PC-3 (cell line): ENCODE results near the gene ACTL9. TPM values are rescaled to one million over a fixed set of nuclear protein-coding genes. Genes with fewer than 3 reads are reported as not detected.
A peak's percentile ranks its signal among the peaks of the same experiment; 100 is the strongest.

Experiments
- ATAC-seq: fragments of 200-7000 bp; cut with Tn5 transposase; 2 replicates; pipeline ENCODE4 v1.9.1; 2020; ENCODE audit warnings: mild to moderate bottlenecking, moderate library complexity
- BruUV-seq: library from RNA; stranded (reverse); fragments of 400-500 nt; replicated peaks from 2 replicates; lab custom pipeline; 2021; lab: Mats Ljungman, UMichigan
- CTCF ChIA-PET: fragments of 300-600 bp; sonication (Branson Sonifier 250); formaldehyde crosslinking; loops from one replicate; lab custom pipeline; 2022; ENCODE audit warnings: antibody characterized with exemption; lab: Charles Lee
- POLR2A ChIA-PET: fragments of 300-600 bp; sonication (Branson Sonifier 250); formaldehyde crosslinking; loops from one replicate; lab custom pipeline; 2022; ENCODE audit warnings: antibody characterized with exemption; ENCODE audit not compliant: unreplicated experiment; lab: Charles Lee
- DNase-seq: peaks from one replicate; pipeline ENCODE4 v3.0.0-alpha.2; 2015
- H2AFZ ChIP-seq: fragments of 300-600 bp; sonication (generic); 2 replicates; pipeline ENCODE4 v1.6.0; 2016; ENCODE audit warnings: antibody characterized with exemption, low read length
- H3F3A ChIP-seq: fragments of 300-600 bp; sonication (generic); one replicate; pipeline ENCODE4 v1.6.0; 2017; ENCODE audit warnings: antibody characterized with exemption, low read length, control low read depth, mild to moderate bottlenecking; ENCODE audit not compliant: unreplicated experiment
- H3K27ac ChIP-seq: fragments of 300-600 bp; sonication (generic); 2 replicates; pipeline ENCODE4 v1.5.1; 2016; ENCODE audit warnings: mild to moderate bottlenecking, low read length
- H3K27me3 ChIP-seq: fragments of 300-600 bp; sonication (generic); 2 replicates; pipeline ENCODE4 v1.6.1; 2016; ENCODE audit warnings: low read length, mixed read lengths
- H3K36me3 ChIP-seq: fragments of 300-600 bp; sonication (generic); 2 replicates; pipeline ENCODE4 v1.6.1; 2016; ENCODE audit warnings: low read depth, mixed run types, low read length, mixed read lengths
- H3K4me1 ChIP-seq: fragments of 300-600 bp; sonication (generic); 2 replicates; pipeline ENCODE4 v1.5.1; 2016; ENCODE audit warnings: low read length; ENCODE audit not compliant: insufficient read depth
- H3K4me2 ChIP-seq: fragments of 300-600 bp; sonication (generic); 2 replicates; pipeline ENCODE4 v1.6.0; 2016; ENCODE audit warnings: low read length
- H3K4me3 ChIP-seq: fragments of 300-600 bp; sonication (generic); 2 replicates; pipeline ENCODE4 v1.5.1; 2016; ENCODE audit warnings: mild to moderate bottlenecking, low read length, mixed read lengths
- H3K79me2 ChIP-seq: fragments of 300-600 bp; sonication (generic); 2 replicates; pipeline ENCODE4 v1.6.1; 2017; ENCODE audit warnings: low read length, mixed read lengths
- H3K9ac ChIP-seq: fragments of 300-600 bp; sonication (generic); 2 replicates; pipeline ENCODE4 v1.6.0; 2016; ENCODE audit warnings: mild to moderate bottlenecking, low read length
- H3K9me2 ChIP-seq: fragments of 300-600 bp; sonication (generic); replicated peaks from 2 replicates; pipeline ENCODE4 v1.6.1; 2016; ENCODE audit warnings: mixed run types, low read length, mixed read lengths
- H3K9me3 ChIP-seq: fragments of 300-600 bp; sonication (generic); 2 replicates; pipeline ENCODE4 v1.6.1; 2016; ENCODE audit warnings: low read length, mixed read lengths
- H4K20me1 ChIP-seq: fragments of 300-600 bp; sonication (generic); 2 replicates; pipeline ENCODE4 v1.6.1; 2016; ENCODE audit warnings: low read length, mixed read lengths
- EZH2 ChIP-seq: fragments of 300-600 bp; sonication (generic); IDR thresholded peaks from one replicate; pipeline ENCODE4 v1.6.1; 2017; ENCODE audit warnings: antibody characterized with exemption, mild to moderate bottlenecking, low read length; ENCODE audit not compliant: unreplicated experiment
- EZH2phosphoT487 ChIP-seq: fragments of 300-600 bp; sonication (generic); IDR thresholded peaks from 2 replicates; pipeline ENCODE4 v1.6.1; 2018; ENCODE audit warnings: mild to moderate bottlenecking, antibody characterized with exemption, low read length, borderline replicate concordance
- intact Hi-C: fragments of 100-400 bp; cut with micrococcal nuclease; formaldehyde crosslinking; loops from 2 replicates; pipeline ENCODE4 v1.9.0; 2023
- total RNA-seq: library from RNA; depleted of rRNA; stranded (reverse); fragments of >200 nt; gene quantifications from 2 replicates; pipeline ENCODE4 v1.2.3, GENCODE V29; 2014
- TF ChIP-seq, protein P1 (sequence below): fragments of 300-600 bp; sonication (generic); conservative IDR thresholded peaks from 2 replicates; pipeline ENCODE4 v1.5.1; 2017; ENCODE audit warnings: antibody characterized with exemption, low read depth, mild to moderate bottlenecking, low read length

Gene ACTL9
- total RNA-seq, 1 experiment from 2014 or later = not detected

GRCh38 chr19:8682931-8683330 lies 15.7 kb downstream of the ACTL9 start:
- intact Hi-C loops = no loop called here
- H3K27ac ChIP-seq = no peak overlapping the region
- no peaks in the 10 kb centered on the region for H3K9me2 ChIP-seq
- ChIA-PET POLR2A (no interaction called here), CTCF (no interaction called here)
- H4K20me1 ChIP-seq = no peaks in the 10 kb centered on the region
- no peak overlapping the region for H3K4me2 ChIP-seq
- DNase-seq = no peak
- TF ChIP-seq EZH2phosphoT487 = no peak
- TF ChIP-seq EZH2 = no peak
- TF ChIP-seq, protein P1, sequence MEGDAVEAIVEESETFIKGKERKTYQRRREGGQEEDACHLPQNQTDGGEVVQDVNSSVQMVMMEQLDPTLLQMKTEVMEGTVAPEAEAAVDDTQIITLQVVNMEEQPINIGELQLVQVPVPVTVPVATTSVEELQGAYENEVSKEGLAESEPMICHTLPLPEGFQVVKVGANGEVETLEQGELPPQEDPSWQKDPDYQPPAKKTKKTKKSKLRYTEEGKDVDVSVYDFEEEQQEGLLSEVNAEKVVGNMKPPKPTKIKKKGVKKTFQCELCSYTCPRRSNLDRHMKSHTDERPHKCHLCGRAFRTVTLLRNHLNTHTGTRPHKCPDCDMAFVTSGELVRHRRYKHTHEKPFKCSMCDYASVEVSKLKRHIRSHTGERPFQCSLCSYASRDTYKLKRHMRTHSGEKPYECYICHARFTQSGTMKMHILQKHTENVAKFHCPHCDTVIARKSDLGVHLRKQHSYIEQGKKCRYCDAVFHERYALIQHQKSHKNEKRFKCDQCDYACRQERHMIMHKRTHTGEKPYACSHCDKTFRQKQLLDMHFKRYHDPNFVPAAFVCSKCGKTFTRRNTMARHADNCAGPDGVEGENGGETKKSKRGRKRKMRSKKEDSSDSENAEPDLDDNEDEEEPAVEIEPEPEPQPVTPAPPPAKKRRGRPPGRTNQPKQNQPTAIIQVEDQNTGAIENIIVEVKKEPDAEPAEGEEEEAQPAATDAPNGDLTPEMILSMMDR = no peak
- H3F3A ChIP-seq = no peaks in the 10 kb centered on the region
- H3K27me3 ChIP-seq = peaks cover 11% of the 10 kb centered on the region; the same call in 1 of the 2 replicates
- ATAC-seq = no peak
- H3K9ac ChIP-seq = no peak overlapping the region
- H3K4me3 ChIP-seq = no peak overlapping the region
- H2AFZ ChIP-seq = no peak overlapping the region
- H3K4me1 ChIP-seq = no peaks in the 10 kb centered on the region
- H3K36me3 ChIP-seq = no peaks in the 10 kb centered on the region
- H3K9me3 ChIP-seq = no peaks in the 10 kb centered on the region
- H3K79me2 ChIP-seq = no peaks in the 10 kb centered on the region
- no TSS peak for BruUV-seq

DNA sequence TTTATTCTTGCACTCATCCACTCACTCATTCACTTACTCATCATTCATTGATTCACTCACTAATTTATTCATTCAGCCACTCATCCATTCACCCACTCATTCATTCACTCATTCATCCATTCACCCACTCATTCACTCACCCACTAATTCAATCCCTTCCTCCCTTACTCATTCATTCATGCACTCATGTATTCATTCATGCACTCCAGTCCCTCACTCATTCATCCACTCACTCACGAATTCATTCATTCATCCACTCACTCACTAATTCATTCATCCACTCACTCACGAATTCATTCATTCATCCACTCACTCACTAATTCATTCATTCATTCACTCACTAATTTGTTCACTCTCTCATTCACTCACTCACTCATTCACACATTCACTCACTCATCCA lies 16.1 kb downstream of the ACTL9 start:
- TF ChIP-seq, protein P1 = no peak
- no peak for TF ChIP-seq EZH2phosphoT487
- peaks cover 11% of the 10 kb centered on the region; the same call in 1 of the 2 replicates for H3K27me3 ChIP-seq
- ATAC-seq = no peak
- intact Hi-C loops = no loop called here
- BruUV-seq = no TSS peak
- H4K20me1 ChIP-seq = no peaks in the 10 kb centered on the region
- no peaks in the 10 kb centered on the region for H3K9me3 ChIP-seq
- H2AFZ ChIP-seq = no peak overlapping the region
- H3K4me2 ChIP-seq = no peak overlapping the region
- DNase-seq = no peak
- no peaks in the 10 kb centered on the region for H3K79me2 ChIP-seq
- no peaks in the 10 kb centered on the region for H3K4me1 ChIP-seq
- H3K27ac ChIP-seq = no peak overlapping the region
- no peaks in the 10 kb centered on the region for H3F3A ChIP-seq
- POLR2A ChIA-PET = no interaction called here
- no peaks in the 10 kb centered on the region for H3K9me2 ChIP-seq
- H3K4me3 ChIP-seq = no peak overlapping the region
- CTCF ChIA-PET = no interaction called here
- no peaks in the 10 kb centered on the region for H3K36me3 ChIP-seq
- H3K9ac ChIP-seq = no peak overlapping the region

GRCh38 chr19:8681345-8682029 lies 17.1 kb downstream of the ACTL9 start:
- no peak overlapping the region for H2AFZ ChIP-seq
- no peaks in the 10 kb centered on the region for H4K20me1 ChIP-seq
- no peak for TF ChIP-seq EZH2phosphoT487
- TF ChIP-seq, protein P1 = no peak
- TF ChIP-seq EZH2 = no peak
- H3K9me3 ChIP-seq = no peaks in the 10 kb centered on the region
- DNase-seq = peak; percentile 16
- no peaks in the 10 kb centered on the region for H3F3A ChIP-seq
- H3K4me3 ChIP-seq = no peak overlapping the region
- H3K27ac ChIP-seq = no peak overlapping the region
- CTCF ChIA-PET = no interaction called here
- H3K9ac ChIP-seq = no peak overlapping the region
- no peaks in the 10 kb centered on the region for H3K36me3 ChIP-seq
- no peak overlapping the region for H3K4me2 ChIP-seq
- peaks cover 8% of the 10 kb centered on the region; the same call in 1 of the 2 replicates for H3K27me3 ChIP-seq
- no peaks in the 10 kb centered on the region for H3K79me2 ChIP-seq
- H3K4me1 ChIP-seq = no peaks in the 10 kb centered on the region
- ATAC-seq = no peak
- intact Hi-C loops = no loop called here
- H3K9me2 ChIP-seq = no peaks in the 10 kb centered on the region
- POLR2A ChIA-PET = no interaction called here
- BruUV-seq = no TSS peak
